Esophagus muscularis mucosa (tissue), 4 donors: ENCODE data around the gene MMP17. TPM values are rescaled to one million over a fixed set of nuclear protein-coding genes. Genes with fewer than 3 reads are reported as not detected.
A peak's percentile ranks its signal among the peaks of the same experiment; 100 is the strongest.

Experiments
- DNase-seq: peaks from one replicate; pipeline ENCODE4 v3.0.0-alpha.2; 2017; ENCODE audit errors: extremely low spot score
- H3K27ac ChIP-seq, 4 donors: fragments of 200-600 bp; sonication (generic); replicated peaks in 1 of 4; 1 replicate in 3 of 4; 2 replicates in 1 of 4; pipeline ENCODE4 v1.5.1; 2016 to 2019; ENCODE audit warnings: mild to moderate bottlenecking in 1 of 4
- H3K27me3 ChIP-seq, 4 donors: fragments of 200-600 bp; sonication (generic); one replicate each; pipeline versions ENCODE4 v1.5.1 to v1.6.0; 2016 to 2019
- H3K36me3 ChIP-seq, 4 donors: fragments of 200-600 bp; sonication (generic); one replicate each; pipeline ENCODE4 v1.5.1; 2016 to 2019
- H3K4me1 ChIP-seq, 4 donors: fragments of 200-600 bp; sonication (generic); one replicate each; pipeline ENCODE4 v1.5.1; 2016 to 2019
- H3K4me3 ChIP-seq, 4 donors: fragments of 200-600 bp; sonication (generic); 1 replicate in 2 of 4; 2 replicates in 2 of 4; pipeline ENCODE4 v1.5.1; 2016 to 2019; ENCODE audit warnings: mild to moderate bottlenecking in 4 of 4, moderate library complexity in 1 of 4
- H3K9me3 ChIP-seq, 4 donors: fragments of 200-600 bp; sonication (generic); 1 replicate in 3 of 4; 2 replicates in 1 of 4; pipeline ENCODE4 v1.5.1; 2016 to 2019
- CTCF ChIP-seq, 3 experiments: fragments of 200-600 bp in 2 of 3; fragments of 450-650 bp in 1 of 3; sonication (generic) in 2 of 3; IDR thresholded peaks; one replicate each; pipeline ENCODE4 v1.5.1; 2017 to 2019; ENCODE audit warnings: antibody characterized with exemption in 3 of 3, mild to moderate bottlenecking in 2 of 3, moderate library complexity in 1 of 3
- EP300 ChIP-seq: sonication (generic); formaldehyde crosslinking; IDR thresholded peaks from one replicate; pipeline ENCODE4 v1.6.1; 2017; ENCODE audit warnings: antibody characterized with exemption
- POLR2A ChIP-seq: fragments of 450-650 bp; IDR thresholded peaks from one replicate; pipeline ENCODE4 v1.6.1; 2017; ENCODE audit warnings: antibody characterized with exemption, moderate library complexity, mild to moderate bottlenecking, low read depth
- POLR2AphosphoS5 ChIP-seq, 2 donors: sonication (generic); formaldehyde crosslinking; IDR thresholded peaks; one replicate each; pipeline ENCODE4 v1.6.1; 2017; ENCODE audit warnings: antibody characterized with exemption in 2 of 2
- WGBS: methylation state at CpG from one replicate; pipeline ENCODE4 v1.1.5; 2018; 5-methylcytosine and 5-hydroxymethylcytosine counted together
- intact Hi-C: fragments of 100-400 bp; cut with DNase I; formaldehyde crosslinking; loops from one replicate; pipeline ENCODE4 v1.15.1; 2023
- total RNA-seq, 4 donors: library from RNA; depleted of rRNA; stranded (reverse); fragments of >200 nt; gene quantifications; one replicate each; pipeline versions ENCODE4 v1.1.0 to v1.2.1, GENCODE V29; 2016

MMP17 gene
- total RNA-seq, 4 donors from 2014 or later: 2.5 to 5.8 (median 5.1) TPM

GRCh38 chr12:131895640-131896079 lies 67.5 kb downstream of the MMP17 start:
- Histone ChIP-seq H3K27ac (peak overlapping the region; percentile 95 to 99 (median 98)), H3K27me3 (no peaks in the 10 kb centered on the region), H3K36me3 (peaks cover 0 to 24% (median 16%) of the 10 kb centered on the region in 4 donors), H3K4me3 (peak overlapping the region; percentile 67 to 82 (median 69)), H3K9me3 (no peaks in the 10 kb centered on the region), H3K4me1 (peaks cover 34 to 61% (median 54%) of the 10 kb centered on the region in 4 donors)
- intact Hi-C loops: loop anchor here (5.0 kb wide), 1 partner anchor 52 kb away; the partner anchor contains the start of gene EP400
- no peak for DNase-seq
- 0% methylated on average over 4 of the region's 12 CpGs for WGBS
- TF ChIP-seq EP300 (no peak), CTCF (IDR thresholded peaks at IDR 0.05) (no peak), POLR2AphosphoS5 (IDR thresholded peaks at IDR 0.05) (no peak), POLR2A (no peak)

GRCh38 chr12:131896080-131896810 lies 68.1 kb downstream of the MMP17 start:
- H3K36me3 ChIP-seq: peaks cover 0 to 25% (median 16%) of the 10 kb centered on the region in 4 donors
- peak overlapping the region; percentile 67 to 82 (median 69) for H3K4me3 ChIP-seq
- no peaks in the 10 kb centered on the region for H3K27me3 ChIP-seq
- H3K27ac ChIP-seq: peak overlapping the region; percentile 95 to 99 (median 98)
- TF ChIP-seq POLR2AphosphoS5 (IDR thresholded peaks at IDR 0.05) (peak; percentile 94 to 98), EP300 (peak; percentile 57), CTCF (IDR thresholded peaks at IDR 0.05) (no peak), POLR2A (peak; percentile 92)
- intact Hi-C loops: loop anchor here (5.0 kb wide), 1 partner anchor 51 kb away; the partner anchor contains the start of gene EP400
- peaks cover 39 to 67% (median 60%) of the 10 kb centered on the region in 4 donors for H3K4me1 ChIP-seq
- WGBS: 14% methylated on average over 2 of the region's 39 CpGs
- no peaks in the 10 kb centered on the region for H3K9me3 ChIP-seq
- DNase-seq: peak; percentile 96

GRCh38 chr12:131896811-131897270 lies 68.6 kb downstream of the MMP17 start:
- H3K9me3 ChIP-seq: no peaks in the 10 kb centered on the region
- no peak for DNase-seq
- H3K4me3 ChIP-seq: peak overlapping the region; percentile 67 to 82 (median 69)
- H3K27me3 ChIP-seq: no peaks in the 10 kb centered on the region
- intact Hi-C loops: loop anchor here (5.0 kb wide), 1 partner anchor 50 kb away; the partner anchor contains the start of gene EP400
- H3K27ac ChIP-seq: peak overlapping the region; percentile 95 to 99 (median 98)
- TF ChIP-seq CTCF (IDR thresholded peaks at IDR 0.05): no peak
- no peak for TF ChIP-seq POLR2AphosphoS5 (IDR thresholded peaks at IDR 0.05)
- TF ChIP-seq EP300: no peak
- no peak for TF ChIP-seq POLR2A
- H3K36me3 ChIP-seq: peaks cover 0 to 26% (median 17%) of the 10 kb centered on the region in 4 donors
- peaks cover 45 to 73% (median 66%) of the 10 kb centered on the region in 4 donors for H3K4me1 ChIP-seq
- WGBS: 50% methylated on average over 10 of the region's 14 CpGs

- TF ChIP-seq CTCF (IDR thresholded peaks at IDR 0.05): no peak
- no peak for TF ChIP-seq EP300
- no peak for TF ChIP-seq POLR2A
- no peak for TF ChIP-seq POLR2AphosphoS5 (IDR thresholded peaks at IDR 0.05)
- peak overlapping the region in 3 of 4 donors; percentile 67 to 82 (median 71) for H3K4me3 ChIP-seq
- H3K9me3 ChIP-seq: no peaks in the 10 kb centered on the region
- H3K27ac ChIP-seq: peak overlapping the region; percentile 95 to 99 (median 98)
- WGBS: 87% methylated on average over 18 of the region's 18 CpGs
- no peak for DNase-seq
- peaks cover 0 to 31% (median 17%) of the 10 kb centered on the region in 4 donors for H3K36me3 ChIP-seq
- H3K27me3 ChIP-seq: no peaks in the 10 kb centered on the region
- H3K4me1 ChIP-seq: peaks cover 49 to 78% (median 70%) of the 10 kb centered on the region in 4 donors
- intact Hi-C loops: loop anchor here (5.0 kb wide), 1 partner anchor 50 kb away; the partner anchor contains the start of gene EP400
Measured at GRCh38 chr12:131897276-131897675, 69.1 kb downstream of the MMP17 start.
